ENCODE data around the gene PAK5.

GRCh38 chr20:9571783-9572182, 267.1 kb downstream of the PAK5 start:
- TF ChIP-seq POLR2A (IDR thresholded peaks at IDR 0.05; ENCODE audit: low read length) (no peak), CEBPB (IDR thresholded peaks at IDR 0.05) (no peak), RFX5 (IDR thresholded peaks at IDR 0.05) (no peak)
